HCT116 (cell line): ENCODE results near the gene GLP2R. TPM values are rescaled to one million over a fixed set of nuclear protein-coding genes. Genes with fewer than 3 reads are reported as not detected.

ENCODE experiments used
- ATAC-seq: fragments of 200-7000 bp; cut with Tn5 transposase; 2 replicates; pipeline ENCODE4 v1.9.1; 2020; ENCODE audit warnings: mild to moderate bottlenecking, moderate library complexity
- BruUV-seq: library from RNA; stranded (reverse); fragments of 400-500 nt; replicated peaks from 2 replicates; lab custom pipeline; 2021; lab: Mats Ljungman, UMichigan
- CTCF ChIA-PET: fragments of 300-600 bp; sonication (Branson Sonifier 250); formaldehyde crosslinking; loops from one replicate; lab custom pipeline; 2021; ENCODE audit warnings: antibody characterized with exemption; lab: Charles Lee
- POLR2A ChIA-PET: fragments of 300-600, 350-600 bp; sonication (Branson Sonifier 250); formaldehyde crosslinking; loops from one replicate; lab custom pipeline; 2021; ENCODE audit warnings: antibody characterized with exemption; lab: Charles Lee
- RAD21 ChIA-PET, 2 experiments: fragments of 300-600 bp; sonication (Branson Sonifier 250); formaldehyde crosslinking; loops; one replicate each; lab custom pipeline; 2023; ENCODE audit warnings: low total read pairs in 2 of 2; ENCODE audit not compliant: uncharacterized antibody in 2 of 2, unreplicated experiment in 2 of 2, low non-redundant PET in 1 of 2; lab: Charles Lee
- DNase-seq: peaks from one replicate; pipeline ENCODE4 v3.0.0-alpha.2; 2010; ENCODE audit warnings: low read depth, low spot score
- H2AFZ ChIP-seq: fragments of 200-600 bp; shearing (Covaris generic), sonication (generic); 2 replicates; pipeline ENCODE4 v1.6.1; 2017; ENCODE audit warnings: low read depth, mixed run types, mixed read lengths, antibody characterized with exemption, low read length; ENCODE audit not compliant: poor library complexity, severe bottlenecking
- H3K27ac ChIP-seq: 2 replicates; pipeline ENCODE4 v1.5.1; 2012; ENCODE audit warnings: low read depth, low read length
- H3K27me3 ChIP-seq: fragments of 200-600 bp; sonication (generic); 2 replicates; pipeline ENCODE4 v1.6.1; 2016; ENCODE audit warnings: mixed run types, low read length, mixed read lengths; ENCODE audit not compliant: insufficient read depth
- H3K36me3 ChIP-seq, 2 experiments: fragments of 200-500 bp in 1 of 2; fragments of 200-600 bp in 1 of 2; sonication (Bioruptor generic) in 1 of 2; sonication (generic) in 1 of 2; 2 replicates each; pipeline versions ENCODE4 v1.5.1 to v1.6.1; 2014 to 2016; ENCODE audit warnings: low read length in 2 of 2, inconsistent platforms in 1 of 2, mixed read lengths in 1 of 2, mixed run types in 1 of 2; ENCODE audit not compliant: insufficient read depth in 2 of 2, control insufficient read depth in 1 of 2
- H3K4me1 ChIP-seq, 2 experiments: fragments of 200-600 bp in 1 of 2; sonication (generic) in 1 of 2; 2 replicates each; pipeline versions ENCODE4 v1.5.1 to v1.6.1; 2012 to 2017; ENCODE audit warnings: low read length in 2 of 2, inconsistent platforms in 1 of 2, mild to moderate bottlenecking in 1 of 2, mixed read lengths in 1 of 2, mixed run types in 1 of 2, moderate library complexity in 1 of 2; ENCODE audit not compliant: insufficient read depth in 2 of 2, control insufficient read depth in 1 of 2
- H3K4me2 ChIP-seq: fragments of 200-600 bp; sonication (generic); 2 replicates; pipeline ENCODE4 v1.6.1; 2017; ENCODE audit warnings: mixed run types, low read length, mixed read lengths
- H3K4me3 ChIP-seq, 2 experiments: fragments of 200-600 bp in 1 of 2; sonication (generic) in 1 of 2; replicated peaks in 1 of 2; 2 replicates each; pipeline ENCODE4 v1.5.1; 2011 to 2016; ENCODE audit warnings: low read length in 2 of 2, control low read depth in 1 of 2, low read depth in 1 of 2, mild to moderate bottlenecking in 1 of 2, mixed read lengths in 1 of 2, mixed run types in 1 of 2
- H3K79me2 ChIP-seq: fragments of 200-600 bp; sonication (generic); 2 replicates; pipeline ENCODE4 v1.6.1; 2017; ENCODE audit warnings: mild to moderate bottlenecking, mixed run types, low read length, moderate library complexity, mixed read lengths; ENCODE audit not compliant: insufficient read depth
- H3K9ac ChIP-seq: fragments of 200-600 bp; sonication (generic); 2 replicates; pipeline ENCODE4 v1.6.1; 2016; ENCODE audit warnings: low read length, mixed read lengths
- H3K9me2 ChIP-seq: fragments of 200-600 bp; sonication (generic), shearing (Covaris generic); 2 replicates; pipeline ENCODE4 v1.6.1; 2017; ENCODE audit warnings: mixed run types, mild to moderate bottlenecking, moderate library complexity; ENCODE audit not compliant: insufficient read depth
- H3K9me3 ChIP-seq, 2 experiments: fragments of 200-500 bp in 1 of 2; fragments of 200-600 bp in 1 of 2; sonication (Bioruptor generic) in 1 of 2; sonication (generic) in 1 of 2; 2 replicates each; pipeline ENCODE4 v1.6.1; 2014 to 2017; ENCODE audit warnings: low read length in 2 of 2, mixed read lengths in 2 of 2, inconsistent platforms in 1 of 2, low read depth in 1 of 2, mild to moderate bottlenecking in 1 of 2, mixed run types in 1 of 2, moderate library complexity in 1 of 2; ENCODE audit not compliant: control insufficient read depth in 1 of 2, insufficient read depth in 1 of 2
- H4K20me1 ChIP-seq: fragments of 200-600 bp; sonication (generic), shearing (Covaris generic); 2 replicates; pipeline ENCODE4 v1.6.1; 2017; ENCODE audit warnings: mixed run types, mild to moderate bottlenecking, moderate library complexity; ENCODE audit not compliant: insufficient read depth
- CBX3 ChIP-seq: IDR thresholded peaks from 2 replicates; pipeline ENCODE4 v1.6.1; 2012; ENCODE audit warnings: low read depth
- CEBPB ChIP-seq: IDR thresholded peaks from 2 replicates; pipeline ENCODE4 v1.6.1; 2012; ENCODE audit warnings: low read depth
- ELF1 ChIP-seq: IDR thresholded peaks from 2 replicates; pipeline ENCODE4 v1.6.1; 2012; ENCODE audit warnings: low read depth, borderline replicate concordance
- FOSL1 ChIP-seq: IDR thresholded peaks from 2 replicates; pipeline ENCODE4 v1.6.1; 2012; ENCODE audit warnings: low read depth
- POLR2A ChIP-seq: IDR thresholded peaks from 2 replicates; pipeline ENCODE4 v1.7.0; 2011; ENCODE audit warnings: borderline replicate concordance; ENCODE audit not compliant: insufficient read depth, insufficient read length; ENCODE audit errors: extremely low read depth
- POLR2AphosphoS5 ChIP-seq: IDR thresholded peaks from 2 replicates; pipeline ENCODE4 v1.6.1; 2011; ENCODE audit warnings: mild to moderate bottlenecking, low read depth, low read length, moderate library complexity
- RAD21 ChIP-seq: IDR thresholded peaks from 2 replicates; pipeline ENCODE4 v1.6.1; 2012; ENCODE audit warnings: low read depth, mild to moderate bottlenecking
- SIN3A ChIP-seq: IDR thresholded peaks from 2 replicates; pipeline ENCODE4 v1.6.1; 2012; ENCODE audit warnings: low read depth
- SP1 ChIP-seq: IDR thresholded peaks from 2 replicates; pipeline ENCODE4 v1.6.1; 2012; ENCODE audit warnings: low read depth
- TCF7L2 ChIP-seq: IDR thresholded peaks from 2 replicates; pipeline ENCODE4 v1.7.0; 2011; ENCODE audit warnings: borderline replicate concordance, inconsistent platforms; ENCODE audit not compliant: insufficient read depth, insufficient read length; ENCODE audit errors: extremely low read depth
- YY1 ChIP-seq: IDR thresholded peaks from 2 replicates; pipeline ENCODE4 v1.6.1; 2011; ENCODE audit warnings: low read length, low read depth, moderate library complexity, mild to moderate bottlenecking; ENCODE audit not compliant: insufficient replicate concordance; ENCODE audit errors: extremely low read depth
- ZFX ChIP-seq: fragments of 450-650 bp; IDR thresholded peaks from 2 replicates; pipeline ENCODE4 v1.6.1; 2017
- ZNF274 ChIP-seq: fragments of 200-500 bp; sonication (Bioruptor generic); IDR thresholded peaks from 2 replicates; pipeline ENCODE4 v1.6.1; 2014; ENCODE audit warnings: mild to moderate bottlenecking, low read depth, low read length, inconsistent platforms
- intact Hi-C: fragments of 100-400 bp; cut with micrococcal nuclease; formaldehyde crosslinking; loops from 2 replicates; pipeline ENCODE4 v1.10.0; 2022
- total RNA-seq: library from RNA; stranded (reverse); gene quantifications from one replicate; pipeline ENCODE4 v1.2.1, GENCODE V29; 2021; ENCODE audit not compliant: unreplicated experiment
- TF ChIP-seq, protein P1 (sequence below): IDR thresholded peaks from 2 replicates; pipeline ENCODE4 v1.6.1; 2012; ENCODE audit warnings: low read depth
- TF ChIP-seq, protein P2 (sequence below), 3 experiments: fragments of 200-600 bp in 1 of 3; sonication (generic) in 1 of 3; IDR thresholded peaks in 2 of 3; conservative IDR thresholded peaks in 1 of 3; 2 replicates each; pipeline ENCODE4 v1.5.1; 2012 to 2017; ENCODE audit warnings: low read depth in 2 of 3, low read length in 2 of 3, antibody characterized with exemption in 1 of 3, borderline replicate concordance in 1 of 3, control low read depth in 1 of 3, mild to moderate bottlenecking in 1 of 3, mixed read lengths in 1 of 3, mixed run types in 1 of 3, moderate library complexity in 1 of 3; ENCODE audit not compliant: insufficient read depth in 1 of 3
- TF ChIP-seq, protein P3 (sequence below): IDR thresholded peaks from 2 replicates; pipeline ENCODE4 v1.6.1; 2012
- TF ChIP-seq, protein P4 (sequence below): IDR thresholded peaks from 2 replicates; pipeline ENCODE4 v1.6.1; 2012
- TF ChIP-seq, protein P5 (sequence below): IDR thresholded peaks from 2 replicates; pipeline ENCODE4 v1.6.1; 2011; ENCODE audit warnings: mild to moderate bottlenecking, low read length, moderate library complexity; ENCODE audit not compliant: insufficient replicate concordance; ENCODE audit errors: extremely low read depth

GLP2R gene
- total RNA-seq, 1 experiment from 2014 or later, result not detected

DNA sequence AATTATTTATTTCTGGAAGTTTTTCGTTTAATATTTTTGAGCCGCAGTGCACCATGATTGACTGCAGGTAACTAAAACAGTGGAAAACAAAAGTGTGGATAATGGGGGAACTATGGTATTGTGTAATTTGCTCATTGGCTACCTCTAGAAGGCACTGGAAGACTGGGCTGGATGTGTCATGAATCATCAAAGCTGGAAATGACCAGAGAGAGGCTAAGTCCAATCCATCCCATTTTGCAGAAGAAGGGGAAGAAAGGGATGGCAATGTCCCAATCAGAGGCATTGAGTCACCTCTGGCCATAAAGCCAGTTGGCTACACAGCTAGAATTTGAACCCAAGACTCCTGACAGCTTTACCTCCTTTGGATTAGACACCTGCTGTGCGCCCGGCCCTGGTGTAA is 29.3 kb downstream of the GLP2R start:
- no peak overlapping the region for H3K4me2 ChIP-seq
- DNase-seq, result no peak

More for the DNA sequence above, 29.3 kb downstream of the GLP2R start:
- TF ChIP-seq, protein P1, sequence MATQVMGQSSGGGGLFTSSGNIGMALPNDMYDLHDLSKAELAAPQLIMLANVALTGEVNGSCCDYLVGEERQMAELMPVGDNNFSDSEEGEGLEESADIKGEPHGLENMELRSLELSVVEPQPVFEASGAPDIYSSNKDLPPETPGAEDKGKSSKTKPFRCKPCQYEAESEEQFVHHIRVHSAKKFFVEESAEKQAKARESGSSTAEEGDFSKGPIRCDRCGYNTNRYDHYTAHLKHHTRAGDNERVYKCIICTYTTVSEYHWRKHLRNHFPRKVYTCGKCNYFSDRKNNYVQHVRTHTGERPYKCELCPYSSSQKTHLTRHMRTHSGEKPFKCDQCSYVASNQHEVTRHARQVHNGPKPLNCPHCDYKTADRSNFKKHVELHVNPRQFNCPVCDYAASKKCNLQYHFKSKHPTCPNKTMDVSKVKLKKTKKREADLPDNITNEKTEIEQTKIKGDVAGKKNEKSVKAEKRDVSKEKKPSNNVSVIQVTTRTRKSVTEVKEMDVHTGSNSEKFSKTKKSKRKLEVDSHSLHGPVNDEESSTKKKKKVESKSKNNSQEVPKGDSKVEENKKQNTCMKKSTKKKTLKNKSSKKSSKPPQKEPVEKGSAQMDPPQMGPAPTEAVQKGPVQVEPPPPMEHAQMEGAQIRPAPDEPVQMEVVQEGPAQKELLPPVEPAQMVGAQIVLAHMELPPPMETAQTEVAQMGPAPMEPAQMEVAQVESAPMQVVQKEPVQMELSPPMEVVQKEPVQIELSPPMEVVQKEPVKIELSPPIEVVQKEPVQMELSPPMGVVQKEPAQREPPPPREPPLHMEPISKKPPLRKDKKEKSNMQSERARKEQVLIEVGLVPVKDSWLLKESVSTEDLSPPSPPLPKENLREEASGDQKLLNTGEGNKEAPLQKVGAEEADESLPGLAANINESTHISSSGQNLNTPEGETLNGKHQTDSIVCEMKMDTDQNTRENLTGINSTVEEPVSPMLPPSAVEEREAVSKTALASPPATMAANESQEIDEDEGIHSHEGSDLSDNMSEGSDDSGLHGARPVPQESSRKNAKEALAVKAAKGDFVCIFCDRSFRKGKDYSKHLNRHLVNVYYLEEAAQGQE, result no peak
- TF ChIP-seq ELF1, result no peak
- TF ChIP-seq SP1, result no peak
- TF ChIP-seq, protein P2, sequence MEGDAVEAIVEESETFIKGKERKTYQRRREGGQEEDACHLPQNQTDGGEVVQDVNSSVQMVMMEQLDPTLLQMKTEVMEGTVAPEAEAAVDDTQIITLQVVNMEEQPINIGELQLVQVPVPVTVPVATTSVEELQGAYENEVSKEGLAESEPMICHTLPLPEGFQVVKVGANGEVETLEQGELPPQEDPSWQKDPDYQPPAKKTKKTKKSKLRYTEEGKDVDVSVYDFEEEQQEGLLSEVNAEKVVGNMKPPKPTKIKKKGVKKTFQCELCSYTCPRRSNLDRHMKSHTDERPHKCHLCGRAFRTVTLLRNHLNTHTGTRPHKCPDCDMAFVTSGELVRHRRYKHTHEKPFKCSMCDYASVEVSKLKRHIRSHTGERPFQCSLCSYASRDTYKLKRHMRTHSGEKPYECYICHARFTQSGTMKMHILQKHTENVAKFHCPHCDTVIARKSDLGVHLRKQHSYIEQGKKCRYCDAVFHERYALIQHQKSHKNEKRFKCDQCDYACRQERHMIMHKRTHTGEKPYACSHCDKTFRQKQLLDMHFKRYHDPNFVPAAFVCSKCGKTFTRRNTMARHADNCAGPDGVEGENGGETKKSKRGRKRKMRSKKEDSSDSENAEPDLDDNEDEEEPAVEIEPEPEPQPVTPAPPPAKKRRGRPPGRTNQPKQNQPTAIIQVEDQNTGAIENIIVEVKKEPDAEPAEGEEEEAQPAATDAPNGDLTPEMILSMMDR (IDR thresholded peaks at IDR 0.05 in 2 of 3, conservative IDR thresholded peaks at IDR 0.05 in 1 of 3; ENCODE audit: borderline replicate concordance in 1 of 3, insufficient read depth in 1 of 3, low read depth in 2 of 3, low read length in 2 of 3), result no peak
- TF ChIP-seq, protein P3, sequence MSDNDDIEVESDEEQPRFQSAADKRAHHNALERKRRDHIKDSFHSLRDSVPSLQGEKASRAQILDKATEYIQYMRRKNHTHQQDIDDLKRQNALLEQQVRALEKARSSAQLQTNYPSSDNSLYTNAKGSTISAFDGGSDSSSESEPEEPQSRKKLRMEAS, result no peak
- TF ChIP-seq, protein P4, sequence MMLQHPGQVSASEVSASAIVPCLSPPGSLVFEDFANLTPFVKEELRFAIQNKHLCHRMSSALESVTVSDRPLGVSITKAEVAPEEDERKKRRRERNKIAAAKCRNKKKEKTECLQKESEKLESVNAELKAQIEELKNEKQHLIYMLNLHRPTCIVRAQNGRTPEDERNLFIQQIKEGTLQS, result no peak
- TF ChIP-seq SIN3A, result no peak
- no peak for TF ChIP-seq POLR2AphosphoS5
- no peak for TF ChIP-seq RAD21
- no peak for TF ChIP-seq POLR2A
- no peak for TF ChIP-seq CBX3
- TF ChIP-seq FOSL1, result no peak
- TF ChIP-seq TCF7L2, result no peak
- TF ChIP-seq, protein P5, sequence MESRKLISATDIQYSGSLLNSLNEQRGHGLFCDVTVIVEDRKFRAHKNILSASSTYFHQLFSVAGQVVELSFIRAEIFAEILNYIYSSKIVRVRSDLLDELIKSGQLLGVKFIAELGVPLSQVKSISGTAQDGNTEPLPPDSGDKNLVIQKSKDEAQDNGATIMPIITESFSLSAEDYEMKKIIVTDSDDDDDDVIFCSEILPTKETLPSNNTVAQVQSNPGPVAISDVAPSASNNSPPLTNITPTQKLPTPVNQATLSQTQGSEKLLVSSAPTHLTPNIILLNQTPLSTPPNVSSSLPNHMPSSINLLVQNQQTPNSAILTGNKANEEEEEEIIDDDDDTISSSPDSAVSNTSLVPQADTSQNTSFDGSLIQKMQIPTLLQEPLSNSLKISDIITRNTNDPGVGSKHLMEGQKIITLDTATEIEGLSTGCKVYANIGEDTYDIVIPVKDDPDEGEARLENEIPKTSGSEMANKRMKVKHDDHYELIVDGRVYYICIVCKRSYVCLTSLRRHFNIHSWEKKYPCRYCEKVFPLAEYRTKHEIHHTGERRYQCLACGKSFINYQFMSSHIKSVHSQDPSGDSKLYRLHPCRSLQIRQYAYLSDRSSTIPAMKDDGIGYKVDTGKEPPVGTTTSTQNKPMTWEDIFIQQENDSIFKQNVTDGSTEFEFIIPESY, result no peak
- no peak for TF ChIP-seq CEBPB
- no peak for TF ChIP-seq YY1
- TF ChIP-seq ZFX, result no peak
- TF ChIP-seq ZNF274, result no peak
- Histone ChIP-seq H3K9me2 (no peaks in the 10 kb centered on the region), H3K27me3 (no peaks in the 10 kb centered on the region), H3K79me2 (no peaks in the 10 kb centered on the region), H3K36me3 (no peaks in the 10 kb centered on the region), H3K4me3 (no peak overlapping the region), H3K27ac (no peak overlapping the region), H3K9ac (no peak overlapping the region), H3K4me1 (no peaks in the 10 kb centered on the region), H2AFZ (no peak overlapping the region), H3K9me3 (peaks cover 0 to 6% of the 10 kb centered on the region in 2 experiments; a peak in 1 of 4 replicates), H4K20me1 (no peaks in the 10 kb centered on the region)
- no TSS peak for BruUV-seq
- ATAC-seq, result no peak
- intact Hi-C loops, result no loop called here
- ChIA-PET POLR2A (no interaction called here), CTCF (no interaction called here), RAD21 (no interaction called here)
